GM23248 (cell line): Measurements from ENCODE around the gene LRP4. TPM values are rescaled to one million over a fixed set of nuclear protein-coding genes. Genes with fewer than 3 reads are reported as not detected.

Experiments
- DNase-seq: peaks from one replicate; pipeline ENCODE4 v3.0.0-alpha.2; 2015
- H2AFZ ChIP-seq: fragments of 200-600 bp; sonication (generic); 2 replicates; pipeline ENCODE4 v1.6.1; 2016; ENCODE audit warnings: antibody characterized with exemption
- H3F3A ChIP-seq: fragments of 200-600 bp; sonication (generic); 2 replicates; pipeline ENCODE4 v1.6.1; 2016; ENCODE audit warnings: mild to moderate bottlenecking, antibody characterized with exemption, mixed run types; ENCODE audit not compliant: insufficient read depth
- H3K27ac ChIP-seq: fragments of 200-600 bp; sonication (generic); 2 replicates; pipeline ENCODE4 v1.5.1; 2016; ENCODE audit warnings: mild to moderate bottlenecking
- H3K27me3 ChIP-seq: fragments of 200-600 bp; sonication (generic); replicated peaks from 2 replicates; pipeline ENCODE4 v1.6.1; 2016; ENCODE audit warnings: mild to moderate bottlenecking; ENCODE audit not compliant: insufficient read depth
- H3K36me3 ChIP-seq: fragments of 200-600 bp; sonication (generic); 2 replicates; pipeline ENCODE4 v1.6.1; 2016; ENCODE audit warnings: low read depth, mild to moderate bottlenecking
- H3K4me1 ChIP-seq: fragments of 200-600 bp; sonication (generic); 2 replicates; pipeline ENCODE4 v1.6.1; 2016; ENCODE audit warnings: mild to moderate bottlenecking; ENCODE audit not compliant: insufficient read depth
- H3K4me2 ChIP-seq: fragments of 200-600 bp; sonication (generic); one replicate; pipeline ENCODE4 v1.6.1; 2016; ENCODE audit warnings: mild to moderate bottlenecking; ENCODE audit not compliant: unreplicated experiment
- H3K4me3 ChIP-seq: fragments of 200-600 bp; sonication (generic); 2 replicates; pipeline ENCODE4 v1.5.1; 2016; ENCODE audit warnings: mild to moderate bottlenecking
- H3K79me2 ChIP-seq: fragments of 200-600 bp; sonication (generic); 2 replicates; pipeline ENCODE4 v1.6.1; 2016; ENCODE audit warnings: mild to moderate bottlenecking; ENCODE audit not compliant: insufficient read depth
- H3K9ac ChIP-seq: fragments of 200-600 bp; sonication (generic); 2 replicates; pipeline ENCODE4 v1.6.1; 2016; ENCODE audit warnings: mild to moderate bottlenecking
- H3K9me2 ChIP-seq: fragments of 200-600 bp; sonication (generic); 2 replicates; pipeline ENCODE4 v1.6.1; 2016; ENCODE audit warnings: mixed run types, mild to moderate bottlenecking, moderate library complexity; ENCODE audit not compliant: insufficient read depth
- H3K9me3 ChIP-seq: fragments of 200-600 bp; sonication (generic); one replicate; pipeline ENCODE4 v1.6.1; 2017; ENCODE audit warnings: low read depth
- H4K20me1 ChIP-seq: fragments of 200-600 bp; sonication (generic); 2 replicates; pipeline ENCODE4 v1.6.0; 2016; ENCODE audit not compliant: insufficient read depth
- EZH2 ChIP-seq: fragments of 200-600 bp; sonication (generic); IDR thresholded peaks from 2 replicates; pipeline ENCODE4 v1.6.1; 2018; ENCODE audit warnings: antibody characterized with exemption, mild to moderate bottlenecking; ENCODE audit not compliant: insufficient read depth, poor library complexity, severe bottlenecking
- EZH2phosphoT487 ChIP-seq: fragments of 200-600 bp; sonication (generic); IDR thresholded peaks from 2 replicates; pipeline ENCODE4 v1.6.1; 2018; ENCODE audit warnings: antibody characterized with exemption, moderate library complexity, mild to moderate bottlenecking, low read depth; ENCODE audit not compliant: insufficient read depth
- WGBS, 2 experiments: methylation state at CpG; one replicate each; pipeline ENCODE4 v1.1.6; 2015 to 2017; ENCODE audit warnings: low lambda C conversion rate in 2 of 2, low coverage in 1 of 2; ENCODE audit errors: missing lambda C conversion rate in 2 of 2; 5-methylcytosine and 5-hydroxymethylcytosine counted together
- in situ Hi-C: fragments of 300-500 bp; cut with MboI; formaldehyde crosslinking; loops from 2 replicates; pipeline ENCODE4 v1.15.0; 2020
- polyA plus RNA-seq: library from polyadenylated mRNA; unstranded; fragments of >200 nt; fragmentation: Nextera tagmentation; extraction: Ambion mirVana; gene quantifications from 2 replicates; pipeline ENCODE4 v1.2.1, GENCODE V29; 2016
- total RNA-seq: library from RNA; depleted of rRNA; stranded (reverse); fragments of >200 nt; shearing (Covaris generic); gene quantifications from 2 replicates; pipeline ENCODE4 v1.2.3, GENCODE V29; 2014

LRP4 gene
- total and polyA plus RNA-seq, 2 experiments from 2014 or later = 1.4 to 2.9 TPM

GRCh38 chr11:46961041-46961440, 42.7 kb upstream of the LRP4 start:
- H3K79me2 ChIP-seq = peaks cover 4% of the 10 kb centered on the region; the same call in 1 of the 2 replicates
- WGBS, 2 experiments = 96% methylated on average over 2 of the region's 2 CpGs

GRCh38 chr11:46958777-46959176, 40.4 kb upstream of the LRP4 start:
- no peaks in the 10 kb centered on the region; the same call in 1 of the 2 replicates for H3K79me2 ChIP-seq
- no peak overlapping the region for H2AFZ ChIP-seq
- H3K4me3 ChIP-seq = no peak overlapping the region
- no peak for DNase-seq
- no peaks in the 10 kb centered on the region; the same call in 1 of the 2 replicates for H3K36me3 ChIP-seq
- H3K27me3 ChIP-seq = no peaks in the 10 kb centered on the region
- WGBS, 2 experiments = 100% methylated on average over 1 of the region's 1 CpG
- H3K9me2 ChIP-seq = no peaks in the 10 kb centered on the region
- peaks cover 4% of the 10 kb centered on the region for H3K9me3 ChIP-seq
- H4K20me1 ChIP-seq = no peaks in the 10 kb centered on the region
- H3K4me1 ChIP-seq = no peaks in the 10 kb centered on the region
- no peak overlapping the region for H3K4me2 ChIP-seq
- H3F3A ChIP-seq = no peaks in the 10 kb centered on the region
- no peak overlapping the region for H3K27ac ChIP-seq
- no peak overlapping the region for H3K9ac ChIP-seq
- in situ Hi-C loops = no loop called here
- TF ChIP-seq EZH2phosphoT487 (no peak), EZH2 (no peak)

More at GRCh38 chr11:46961041-46961440, 42.7 kb upstream of the LRP4 start:
- Histone ChIP-seq H3K27me3 (no peaks in the 10 kb centered on the region), H3K4me2 (no peak overlapping the region), H3K4me1 (no peaks in the 10 kb centered on the region), H3K36me3 (no peaks in the 10 kb centered on the region; the same call in 1 of the 2 replicates), H4K20me1 (no peaks in the 10 kb centered on the region), H3K9ac (no peak overlapping the region), H3K4me3 (no peak overlapping the region), H3K9me2 (no peaks in the 10 kb centered on the region), H3K9me3 (peaks cover 4% of the 10 kb centered on the region), H3K27ac (no peak overlapping the region), H3F3A (no peaks in the 10 kb centered on the region), H2AFZ (no peak overlapping the region)
- TF ChIP-seq EZH2 (no peak), EZH2phosphoT487 (no peak)
- in situ Hi-C loops = no loop called here
- no peak for DNase-seq

DNA sequence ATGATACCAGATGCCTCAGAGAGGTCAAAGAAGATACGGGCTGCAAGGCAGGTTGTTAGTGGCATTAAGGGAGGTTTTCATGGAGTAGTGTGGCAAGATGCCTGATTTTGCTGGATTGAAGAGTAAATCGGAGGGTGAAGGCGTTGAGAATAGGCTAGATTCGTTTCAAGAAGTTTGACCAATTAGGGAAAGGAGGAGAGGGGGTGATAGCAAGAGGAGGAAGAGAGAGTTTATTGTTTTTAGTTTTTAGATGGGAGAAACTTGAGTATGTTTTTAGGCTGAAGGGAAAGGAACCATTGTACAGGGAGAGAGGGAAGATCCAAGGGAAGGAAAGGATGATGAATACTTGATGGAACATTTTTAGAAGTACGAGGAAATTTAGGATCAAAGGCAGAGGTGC, 34.7 kb upstream of the LRP4 start:
- in situ Hi-C loops = no loop called here

DNA sequence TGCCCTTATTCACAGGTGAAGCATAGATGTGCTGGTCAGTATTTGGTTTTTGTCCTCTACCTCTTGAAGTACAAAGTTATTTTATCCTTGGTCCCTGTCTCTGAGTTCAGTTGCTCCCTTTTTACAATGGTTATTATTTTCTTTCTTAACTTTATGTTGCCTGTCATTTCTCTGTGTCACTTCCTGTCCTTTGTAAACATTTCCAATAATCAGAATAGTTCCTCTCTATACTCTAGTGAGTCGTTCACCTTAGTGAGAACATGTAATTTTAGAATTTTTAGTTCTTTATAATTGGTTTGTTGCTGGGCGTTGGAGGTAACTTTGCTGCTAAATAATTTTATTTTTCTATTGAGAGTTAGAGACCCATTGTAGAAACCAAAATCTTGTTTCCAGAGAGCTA, 34.2 kb upstream of the LRP4 start:
- H3K79me2 ChIP-seq = no peaks in the 10 kb centered on the region
- H3K4me3 ChIP-seq = no peak overlapping the region
- peaks cover 20% of the 10 kb centered on the region for H3K4me1 ChIP-seq
- H2AFZ ChIP-seq = no peak overlapping the region
- no peaks in the 10 kb centered on the region for H4K20me1 ChIP-seq
- H3F3A ChIP-seq = peaks cover 16% of the 10 kb centered on the region
- no peak for DNase-seq
- no peaks in the 10 kb centered on the region for H3K27me3 ChIP-seq
- no peak overlapping the region for H3K27ac ChIP-seq
- H3K4me2 ChIP-seq = no peak overlapping the region
- no peaks in the 10 kb centered on the region for H3K9me2 ChIP-seq
- TF ChIP-seq EZH2phosphoT487 (no peak), EZH2 (no peak)
- no peaks in the 10 kb centered on the region for H3K9me3 ChIP-seq
- WGBS, 2 experiments = 67 to 69% methylated on average over 2 of the region's 2 CpGs
- H3K9ac ChIP-seq = no peak overlapping the region
- H3K36me3 ChIP-seq = no peaks in the 10 kb centered on the region; the same call in 1 of the 2 replicates
- in situ Hi-C loops = no loop called here

More for the DNA sequence above, 34.7 kb upstream of the LRP4 start:
- Histone ChIP-seq H3K79me2 (no peaks in the 10 kb centered on the region; the same call in 1 of the 2 replicates), H3K36me3 (no peaks in the 10 kb centered on the region; the same call in 1 of the 2 replicates), H3K9ac (no peak overlapping the region), H3K9me3 (no peaks in the 10 kb centered on the region), H4K20me1 (no peaks in the 10 kb centered on the region), H3K4me2 (no peak overlapping the region), H3F3A (peaks cover 11% of the 10 kb centered on the region), H2AFZ (no peak overlapping the region), H3K27me3 (no peaks in the 10 kb centered on the region), H3K27ac (no peak overlapping the region), H3K4me1 (peaks cover 17% of the 10 kb centered on the region), H3K4me3 (no peak overlapping the region), H3K9me2 (no peaks in the 10 kb centered on the region)
- DNase-seq = no peak
- WGBS, 2 experiments = 91 to 92% methylated on average over 5 of the region's 5 CpGs
- no peak for TF ChIP-seq EZH2phosphoT487
- no peak for TF ChIP-seq EZH2

GRCh38 chr11:46951864-46952263, 33.5 kb upstream of the LRP4 start:
- H3K79me2 ChIP-seq = no peaks in the 10 kb centered on the region
- H3K27me3 ChIP-seq = no peaks in the 10 kb centered on the region
- no peaks in the 10 kb centered on the region for H3K36me3 ChIP-seq
- TF ChIP-seq EZH2phosphoT487 (no peak), EZH2 (no peak)
- H3K4me2 ChIP-seq = no peak overlapping the region
- in situ Hi-C loops = no loop called here
- H3K27ac ChIP-seq = no peak overlapping the region
- H3K9ac ChIP-seq = no peak overlapping the region
- no peak overlapping the region for H3K4me3 ChIP-seq
- no peaks in the 10 kb centered on the region for H3K9me2 ChIP-seq
- H3F3A ChIP-seq = peaks cover 23% of the 10 kb centered on the region
- H4K20me1 ChIP-seq = no peaks in the 10 kb centered on the region
- 100% methylated on average over 1 of the region's 1 CpG for WGBS, 2 experiments
- H3K9me3 ChIP-seq = no peaks in the 10 kb centered on the region
- no peak overlapping the region for H2AFZ ChIP-seq
- peaks cover 20% of the 10 kb centered on the region for H3K4me1 ChIP-seq
- no peak for DNase-seq
